Sigmoid colon (tissue), 4 donors: ENCODE data around the gene SIVA1.

Experiments
- EP300 ChIP-seq, 4 donors: sonication (generic); formaldehyde crosslinking; IDR thresholded peaks; one replicate each; pipeline ENCODE4 v1.6.1; 2017; ENCODE audit warnings: antibody characterized with exemption in 4 of 4
- TF ChIP-seq, protein P1 (sequence below), 4 experiments: fragments of 450-650 bp in 3 of 4; fragments of 200-600 bp in 1 of 4; IDR thresholded peaks; one replicate each; pipeline ENCODE4 v1.5.1; 2016 to 2019; ENCODE audit warnings: antibody characterized with exemption in 4 of 4, mild to moderate bottlenecking in 3 of 4, moderate library complexity in 2 of 4

- TF ChIP-seq, protein P1, sequence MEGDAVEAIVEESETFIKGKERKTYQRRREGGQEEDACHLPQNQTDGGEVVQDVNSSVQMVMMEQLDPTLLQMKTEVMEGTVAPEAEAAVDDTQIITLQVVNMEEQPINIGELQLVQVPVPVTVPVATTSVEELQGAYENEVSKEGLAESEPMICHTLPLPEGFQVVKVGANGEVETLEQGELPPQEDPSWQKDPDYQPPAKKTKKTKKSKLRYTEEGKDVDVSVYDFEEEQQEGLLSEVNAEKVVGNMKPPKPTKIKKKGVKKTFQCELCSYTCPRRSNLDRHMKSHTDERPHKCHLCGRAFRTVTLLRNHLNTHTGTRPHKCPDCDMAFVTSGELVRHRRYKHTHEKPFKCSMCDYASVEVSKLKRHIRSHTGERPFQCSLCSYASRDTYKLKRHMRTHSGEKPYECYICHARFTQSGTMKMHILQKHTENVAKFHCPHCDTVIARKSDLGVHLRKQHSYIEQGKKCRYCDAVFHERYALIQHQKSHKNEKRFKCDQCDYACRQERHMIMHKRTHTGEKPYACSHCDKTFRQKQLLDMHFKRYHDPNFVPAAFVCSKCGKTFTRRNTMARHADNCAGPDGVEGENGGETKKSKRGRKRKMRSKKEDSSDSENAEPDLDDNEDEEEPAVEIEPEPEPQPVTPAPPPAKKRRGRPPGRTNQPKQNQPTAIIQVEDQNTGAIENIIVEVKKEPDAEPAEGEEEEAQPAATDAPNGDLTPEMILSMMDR (IDR thresholded peaks at IDR 0.05), result no peak
- TF ChIP-seq EP300 (IDR thresholded peaks at IDR 0.05), result no peak
These were observed 6.3 kb downstream of the SIVA1 start for GRCh38 chr14:104758981-104759969.
